ENCODE results near the gene DDX3X.
"Not testable (repeated sequence)": the region's sequence is repeated elsewhere in the genome, so short reads cannot be mapped to it uniquely, and the experiment has no call there.

DNA sequence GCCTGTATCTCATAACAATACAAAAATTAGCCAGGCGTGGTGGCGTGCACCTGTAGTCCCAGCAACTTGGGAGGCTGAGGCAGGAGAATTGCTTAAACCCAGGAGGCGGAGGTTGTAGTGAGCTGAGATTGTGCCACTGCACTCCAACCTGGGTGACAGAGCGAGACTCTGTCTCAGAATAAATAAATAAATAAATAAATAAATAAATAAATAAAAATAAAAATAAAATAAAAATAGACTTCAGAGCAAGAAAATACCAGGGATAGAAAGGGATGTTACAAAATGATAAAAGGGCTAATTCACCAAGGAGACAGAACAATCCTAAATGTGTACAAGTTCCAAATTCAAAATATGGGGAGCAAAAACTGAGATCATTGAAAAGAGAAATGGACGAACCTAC, 37.6 kb downstream of the DDX3X start:
- TF ChIP-seq, protein P1, sequence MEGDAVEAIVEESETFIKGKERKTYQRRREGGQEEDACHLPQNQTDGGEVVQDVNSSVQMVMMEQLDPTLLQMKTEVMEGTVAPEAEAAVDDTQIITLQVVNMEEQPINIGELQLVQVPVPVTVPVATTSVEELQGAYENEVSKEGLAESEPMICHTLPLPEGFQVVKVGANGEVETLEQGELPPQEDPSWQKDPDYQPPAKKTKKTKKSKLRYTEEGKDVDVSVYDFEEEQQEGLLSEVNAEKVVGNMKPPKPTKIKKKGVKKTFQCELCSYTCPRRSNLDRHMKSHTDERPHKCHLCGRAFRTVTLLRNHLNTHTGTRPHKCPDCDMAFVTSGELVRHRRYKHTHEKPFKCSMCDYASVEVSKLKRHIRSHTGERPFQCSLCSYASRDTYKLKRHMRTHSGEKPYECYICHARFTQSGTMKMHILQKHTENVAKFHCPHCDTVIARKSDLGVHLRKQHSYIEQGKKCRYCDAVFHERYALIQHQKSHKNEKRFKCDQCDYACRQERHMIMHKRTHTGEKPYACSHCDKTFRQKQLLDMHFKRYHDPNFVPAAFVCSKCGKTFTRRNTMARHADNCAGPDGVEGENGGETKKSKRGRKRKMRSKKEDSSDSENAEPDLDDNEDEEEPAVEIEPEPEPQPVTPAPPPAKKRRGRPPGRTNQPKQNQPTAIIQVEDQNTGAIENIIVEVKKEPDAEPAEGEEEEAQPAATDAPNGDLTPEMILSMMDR (IDR thresholded peaks at IDR 0.05) = not testable (repeated sequence)
- TF ChIP-seq POLR2A, POLR2AphosphoS5 (IDR thresholded peaks at IDR 0.05): not testable (repeated sequence)

All from suprapubic skin (tissue), 4 donors.